GM23338 (cell line): ENCODE measurements around the gene GIMAP1. TPM values are rescaled to one million over a fixed set of nuclear protein-coding genes. Genes with fewer than 3 reads are reported as not detected.

Experiments used
- ATAC-seq: fragments of 200-7000 bp; cut with Tn5 transposase; 3 replicates; pipeline ENCODE4 v1.9.1; 2020
- DNase-seq: peaks from one replicate; pipeline ENCODE4 v3.0.0-alpha.2; 2015; ENCODE audit warnings: low spot score
- H2AFZ ChIP-seq: fragments of 200-600 bp; sonication (generic); 2 replicates; pipeline ENCODE4 v1.8.0; 2016; ENCODE audit warnings: antibody characterized with exemption, mild to moderate bottlenecking, moderate library complexity
- H3F3A ChIP-seq: fragments of 200-600 bp; sonication (generic); replicated peaks from 2 replicates; pipeline ENCODE4 v1.8.0; 2017; ENCODE audit warnings: antibody characterized with exemption, mixed run types, low read depth
- H3K27ac ChIP-seq: fragments of 200-600 bp; sonication (generic); 2 replicates; pipeline ENCODE4 v1.6.1; 2016; ENCODE audit warnings: low read depth
- H3K27me3 ChIP-seq: fragments of 200-600 bp; sonication (generic); 2 replicates; pipeline ENCODE4 v1.8.0; 2016; ENCODE audit warnings: mild to moderate bottlenecking, mixed run types, moderate library complexity; ENCODE audit not compliant: insufficient read depth
- H3K36me3 ChIP-seq: fragments of 200-600 bp; sonication (generic); 2 replicates; pipeline ENCODE4 v1.8.0; 2016; ENCODE audit warnings: mild to moderate bottlenecking; ENCODE audit not compliant: insufficient read depth
- H3K4me1 ChIP-seq: fragments of 200-600 bp; sonication (generic); 2 replicates; pipeline ENCODE4 v1.8.0; 2016; ENCODE audit warnings: mild to moderate bottlenecking, moderate library complexity; ENCODE audit not compliant: insufficient read depth
- H3K4me2 ChIP-seq: fragments of 200-600 bp; sonication (generic); 2 replicates; pipeline ENCODE4 v1.7.1; 2017; ENCODE audit warnings: mixed run types
- H3K4me3 ChIP-seq: fragments of 200-600 bp; sonication (generic); 2 replicates; pipeline ENCODE4 v1.6.1; 2016; ENCODE audit warnings: mixed run types
- H3K79me2 ChIP-seq: fragments of 200-600 bp; sonication (generic); replicated peaks from 2 replicates; pipeline ENCODE4 v1.8.0; 2017; ENCODE audit warnings: mild to moderate bottlenecking; ENCODE audit not compliant: insufficient read depth
- H3K9me2 ChIP-seq: fragments of 200-600 bp; sonication (generic); 2 replicates; pipeline ENCODE4 v1.8.0; 2017; ENCODE audit not compliant: insufficient read depth
- H4K20me1 ChIP-seq: fragments of 200-600 bp; sonication (generic); replicated peaks from 2 replicates; pipeline ENCODE4 v1.8.0; 2017; ENCODE audit warnings: mild to moderate bottlenecking; ENCODE audit not compliant: insufficient read depth
- H3K27ac Mint-ChIP-seq: 2 replicates; pipeline ENCODE4 v1.8.0; 2020; ENCODE audit warnings: inconsistent platforms, mild to moderate bottlenecking, moderate library complexity, mixed read lengths
- H3K27me3 Mint-ChIP-seq: 3 replicates; pipeline ENCODE4 v1.8.0; 2022; ENCODE audit warnings: low read depth, mild to moderate bottlenecking, moderate library complexity, mixed read lengths, inconsistent platforms; ENCODE audit not compliant: insufficient read depth, poor library complexity
- H3K36me3 Mint-ChIP-seq: 3 replicates; pipeline ENCODE4 v1.8.0; 2021; ENCODE audit warnings: low read depth, mild to moderate bottlenecking, inconsistent platforms, moderate library complexity, mixed read lengths
- H3K4me1 Mint-ChIP-seq: 3 replicates; pipeline ENCODE4 v1.8.0; 2020; ENCODE audit warnings: mild to moderate bottlenecking, inconsistent platforms, mixed read lengths
- H3K4me3 Mint-ChIP-seq: 3 replicates; pipeline ENCODE4 v1.8.0; 2021; ENCODE audit warnings: moderate library complexity, mild to moderate bottlenecking, inconsistent platforms, mixed read lengths
- H3K9me3 Mint-ChIP-seq: 3 replicates; pipeline ENCODE4 v1.8.0; 2020; ENCODE audit warnings: moderate library complexity, mild to moderate bottlenecking, inconsistent platforms, mixed read lengths
- CREB1 ChIP-seq: fragments of 250-450 bp; sonication (Bioruptor Pico); IDR thresholded peaks from 2 replicates; pipeline ENCODE4 v1.5.0; 2020; ENCODE audit warnings: low read depth, mild to moderate bottlenecking, moderate library complexity
- CTCF ChIP-seq, 2 experiments: fragments of 200-600 bp in 1 of 2; sonication (generic) in 1 of 2; conservative IDR thresholded peaks; 2 replicates each; pipeline versions ENCODE4 v1.5.1 to v1.6.1; 2016 to 2017; ENCODE audit warnings: antibody characterized with exemption in 2 of 2, low read depth in 2 of 2, mild to moderate bottlenecking in 2 of 2, moderate library complexity in 1 of 2
- ETS1 ChIP-seq: IDR thresholded peaks from 2 replicates; pipeline ENCODE4 v1.6.1; 2016; ENCODE audit warnings: antibody characterized with exemption
- EZH2 ChIP-seq: fragments of 200-600 bp; sonication (generic); IDR thresholded peaks from one replicate; pipeline ENCODE4 v1.8.0; 2017; ENCODE audit warnings: antibody characterized with exemption, mild to moderate bottlenecking, low read depth; ENCODE audit not compliant: unreplicated experiment
- EZH2phosphoT487 ChIP-seq: fragments of 200-600 bp; sonication (generic); IDR thresholded peaks from one replicate; pipeline ENCODE4 v1.8.1; 2018; ENCODE audit warnings: antibody characterized with exemption; ENCODE audit not compliant: unreplicated experiment
- JUNB ChIP-seq: IDR thresholded peaks from one replicate; pipeline ENCODE4 v1.6.1; 2016; ENCODE audit warnings: antibody characterized with exemption; ENCODE audit not compliant: unreplicated experiment
- NANOG ChIP-seq: IDR thresholded peaks from 2 replicates; pipeline ENCODE4 v1.6.1; 2016; ENCODE audit warnings: antibody characterized with exemption, borderline replicate concordance
- POLR2AphosphoS5 ChIP-seq: IDR thresholded peaks from 2 replicates; pipeline ENCODE4 v1.6.1; 2016; ENCODE audit warnings: antibody characterized with exemption, low read depth
- REST ChIP-seq: IDR thresholded peaks from one replicate; pipeline ENCODE4 v1.6.1; 2018; ENCODE audit warnings: antibody characterized with exemption; ENCODE audit not compliant: unreplicated experiment
- STAT1 ChIP-seq: IDR thresholded peaks from one replicate; pipeline ENCODE4 v1.6.1; 2016; ENCODE audit warnings: antibody characterized with exemption; ENCODE audit not compliant: unreplicated experiment
- ZNF114 ChIP-seq: fragments of 250-450 bp; sonication (Bioruptor Pico); IDR thresholded peaks from 2 replicates; pipeline ENCODE4 v1.5.0; 2020; ENCODE audit warnings: mild to moderate bottlenecking, moderate library complexity
- ZNF331 ChIP-seq: fragments of 250-450 bp; sonication (Bioruptor Pico); IDR thresholded peaks from 2 replicates; pipeline ENCODE4 v1.5.0; 2020; ENCODE audit warnings: low read depth, mild to moderate bottlenecking, moderate library complexity
- polyA plus RNA-seq: library from polyadenylated mRNA; unstranded; fragments of >200 nt; fragmentation: Nextera tagmentation; extraction: Ambion mirVana; gene quantifications from 2 replicates; pipeline ENCODE4 v1.2.1, GENCODE V29; 2016
- total RNA-seq: library from RNA; depleted of rRNA; stranded (reverse); fragments of >200 nt; shearing (Covaris generic); gene quantifications from 2 replicates; pipeline ENCODE4 v1.2.3, GENCODE V29; 2014

The GIMAP1 gene
- total and polyA plus RNA-seq, 2 experiments from 2014 or later, result not detected

GRCh38 chr7:150668472-150668911 is 47.9 kb upstream of the GIMAP1 start:
- Mint-ChIP-seq H3K27ac (no peak overlapping the region), H3K4me1 (no peaks in the 10 kb centered on the region), H3K36me3 (no peaks in the 10 kb centered on the region), H3K27me3 (peaks cover 5% of the 10 kb centered on the region), H3K9me3 (no peaks in the 10 kb centered on the region; the same call in none of the 3 replicates), H3K4me3 (no peak overlapping the region)
- no peak for ATAC-seq
- no peak overlapping the region for H3K27ac ChIP-seq
- TF ChIP-seq JUNB, result no peak
- no peak for TF ChIP-seq CTCF (conservative IDR thresholded peaks at IDR 0.05; ENCODE audit: low read depth in 2 of 2)
- no peak for TF ChIP-seq ETS1
- TF ChIP-seq REST, result no peak
- no peak for TF ChIP-seq STAT1
- no peak for TF ChIP-seq NANOG
- no peak for TF ChIP-seq ZNF114 (CRISPR knock-in tag)
- TF ChIP-seq EZH2, result no peak
- no peak for TF ChIP-seq ZNF331
- H3K4me2 ChIP-seq, result no peak overlapping the region
- H3K4me1 ChIP-seq, result no peaks in the 10 kb centered on the region
- H4K20me1 ChIP-seq, result no peaks in the 10 kb centered on the region
- no peaks in the 10 kb centered on the region for H3K36me3 ChIP-seq
- no peak overlapping the region for H2AFZ ChIP-seq
- H3K27me3 ChIP-seq, result no peaks in the 10 kb centered on the region
- no peaks in the 10 kb centered on the region for H3F3A ChIP-seq
- no peaks in the 10 kb centered on the region for H3K9me2 ChIP-seq
- DNase-seq, result no peak
- H3K4me3 ChIP-seq, result no peak overlapping the region
- no peaks in the 10 kb centered on the region for H3K79me2 ChIP-seq

GRCh38 chr7:150668977-150669376 is 47.4 kb upstream of the GIMAP1 start:
- Mint-ChIP-seq H3K36me3 (no peaks in the 10 kb centered on the region), H3K9me3 (no peaks in the 10 kb centered on the region; the same call in none of the 3 replicates), H3K27me3 (peaks cover 5% of the 10 kb centered on the region), H3K4me1 (no peaks in the 10 kb centered on the region), H3K4me3 (no peak overlapping the region), H3K27ac (no peak overlapping the region)
- Histone ChIP-seq H3K79me2 (no peaks in the 10 kb centered on the region), H2AFZ (no peak overlapping the region), H3K36me3 (no peaks in the 10 kb centered on the region), H3K4me2 (no peak overlapping the region), H4K20me1 (no peaks in the 10 kb centered on the region), H3K27me3 (no peaks in the 10 kb centered on the region), H3K27ac (no peak overlapping the region), H3K4me3 (no peak overlapping the region), H3K4me1 (no peaks in the 10 kb centered on the region), H3K9me2 (no peaks in the 10 kb centered on the region), H3F3A (no peaks in the 10 kb centered on the region)
- ATAC-seq (no peak), DNase-seq (no peak)
- TF ChIP-seq CREB1 (no peak), STAT1 (no peak), POLR2AphosphoS5 (no peak), EZH2phosphoT487 (no peak), ZNF331 (no peak)
